ENCODE results near the gene CACNA1B. TPM values are rescaled to one million over a fixed set of nuclear protein-coding genes. Genes with fewer than 3 reads are reported as not detected.

The CACNA1B gene
- total RNA-seq, 1 donor from 2014 or later: 0.74 TPM

- H3K36me3 ChIP-seq: no peaks in the 10 kb centered on the region
- H3K4me1 ChIP-seq: no peaks in the 10 kb centered on the region
- no peak for TF ChIP-seq POLR2AphosphoS5 (IDR thresholded peaks at IDR 0.05; ENCODE audit: insufficient read depth in 1 of 2, low read depth in 1 of 2)
- TF ChIP-seq POLR2A (IDR thresholded peaks at IDR 0.05): no peak
- TF ChIP-seq CTCF (IDR thresholded peaks at IDR 0.05): no peak
- H3K4me3 ChIP-seq: no peak overlapping the region
- H3K27me3 ChIP-seq: no peaks in the 10 kb centered on the region
- intact Hi-C loops (cut with DNase I): no loop called here
- H3K27ac ChIP-seq: no peak overlapping the region
- DNase-seq (ENCODE audit: extremely low spot score in 2 of 2): peak in 1 of 2 donors; percentile 95
- no peaks in the 10 kb centered on the region for H3K9me3 ChIP-seq
Measured at GRCh38 chr9:138045541-138046490, 168.2 kb downstream of the CACNA1B start.

DNA sequence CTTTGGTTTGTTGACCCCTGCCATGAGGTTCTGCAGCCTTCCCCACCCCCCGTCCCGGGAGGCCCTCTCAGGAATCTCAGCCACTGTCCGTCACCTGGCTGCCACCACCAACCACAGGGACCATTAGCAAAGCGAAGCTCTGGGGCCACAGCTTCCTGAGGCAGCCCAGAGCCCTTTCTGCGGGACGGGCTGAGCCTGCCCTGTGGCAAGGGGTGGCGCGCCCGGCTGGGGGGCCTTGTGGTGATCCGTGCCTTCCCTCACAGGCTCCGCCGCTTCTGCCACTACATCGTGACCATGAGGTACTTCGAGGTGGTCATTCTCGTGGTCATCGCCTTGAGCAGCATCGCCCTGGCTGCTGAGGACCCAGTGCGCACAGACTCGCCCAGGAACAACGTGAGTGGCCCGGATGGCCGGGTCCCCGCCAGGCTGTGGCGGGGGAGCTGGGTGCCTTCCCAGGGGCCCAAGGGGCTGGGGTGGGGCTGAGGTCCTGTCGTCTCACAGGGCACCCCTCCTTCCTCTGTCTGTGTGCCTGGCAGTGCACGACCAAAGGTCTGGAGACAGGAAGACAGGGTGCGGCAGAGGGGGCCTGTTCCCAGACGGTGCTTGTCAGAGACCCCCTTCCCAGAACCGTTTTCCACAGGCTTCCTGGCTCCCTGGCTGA, 169.2 kb downstream of the CACNA1B start:
- H3K4me1 ChIP-seq: no peaks in the 10 kb centered on the region
- no peak overlapping the region for H3K27ac ChIP-seq
- no peaks in the 10 kb centered on the region for H3K36me3 ChIP-seq
- intact Hi-C loops (cut with DNase I): no loop called here
- peak in 1 of 2 donors; percentile 94 for DNase-seq (ENCODE audit: extremely low spot score in 2 of 2)
- no peaks in the 10 kb centered on the region for H3K9me3 ChIP-seq
- no peak for TF ChIP-seq CTCF (IDR thresholded peaks at IDR 0.05)
- TF ChIP-seq POLR2AphosphoS5 (IDR thresholded peaks at IDR 0.05; ENCODE audit: insufficient read depth in 1 of 2, low read depth in 1 of 2): no peak
- no peak for TF ChIP-seq POLR2A (IDR thresholded peaks at IDR 0.05)
- no peaks in the 10 kb centered on the region for H3K27me3 ChIP-seq
- no peak overlapping the region for H3K4me3 ChIP-seq

GRCh38 chr9:138047469-138048040, 170.0 kb downstream of the CACNA1B start:
- Histone ChIP-seq H3K9me3 (no peaks in the 10 kb centered on the region), H3K36me3 (no peaks in the 10 kb centered on the region), H3K4me1 (no peaks in the 10 kb centered on the region), H3K27me3 (no peaks in the 10 kb centered on the region), H3K27ac (no peak overlapping the region), H3K4me3 (no peak overlapping the region)
- TF ChIP-seq CTCF (IDR thresholded peaks at IDR 0.05): no peak
- TF ChIP-seq POLR2AphosphoS5 (IDR thresholded peaks at IDR 0.05; ENCODE audit: insufficient read depth in 1 of 2, low read depth in 1 of 2): no peak
- no peak for TF ChIP-seq POLR2A (IDR thresholded peaks at IDR 0.05)
- intact Hi-C loops (cut with DNase I): no loop called here
- DNase-seq (ENCODE audit: extremely low spot score in 2 of 2): peak in 1 of 2 donors; percentile 89

DNA sequence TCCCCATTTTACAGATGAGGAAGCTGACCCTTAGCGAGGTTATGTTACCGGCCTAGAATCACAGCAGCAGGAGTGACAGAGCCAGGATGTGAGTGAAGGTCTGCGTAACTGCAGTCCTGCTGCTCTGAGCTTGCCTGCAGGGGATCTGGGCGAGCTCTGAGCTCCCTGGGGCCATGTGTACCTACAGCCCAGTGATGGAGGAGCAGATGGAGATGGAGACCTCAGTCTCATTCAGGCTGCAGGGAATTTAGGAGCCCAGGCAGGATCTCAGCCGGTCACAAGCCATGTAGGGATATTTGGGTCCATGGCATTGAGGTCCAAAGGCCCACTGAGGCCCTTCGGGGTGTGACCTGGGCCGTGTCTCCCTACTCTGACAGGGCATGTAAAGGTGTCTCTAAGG, 170.6 kb downstream of the CACNA1B start:
- intact Hi-C loops (cut with DNase I): no loop called here

GRCh38 chr9:138049085-138049778, 171.7 kb downstream of the CACNA1B start:
- DNase-seq (ENCODE audit: extremely low spot score in 2 of 2): peak in 1 of 2 donors; percentile 89
- no peak overlapping the region for H3K27ac ChIP-seq
- H3K4me3 ChIP-seq: no peak overlapping the region
- H3K9me3 ChIP-seq: no peaks in the 10 kb centered on the region
- intact Hi-C loops (cut with DNase I): no loop called here
- H3K4me1 ChIP-seq: no peaks in the 10 kb centered on the region
- H3K36me3 ChIP-seq: no peaks in the 10 kb centered on the region
- no peaks in the 10 kb centered on the region for H3K27me3 ChIP-seq
- TF ChIP-seq POLR2A (IDR thresholded peaks at IDR 0.05) (no peak), POLR2AphosphoS5 (IDR thresholded peaks at IDR 0.05; ENCODE audit: insufficient read depth in 1 of 2, low read depth in 1 of 2) (no peak), CTCF (IDR thresholded peaks at IDR 0.05) (no peak)

More for the DNA sequence above, 170.6 kb downstream of the CACNA1B start:
- H3K27me3 ChIP-seq: no peaks in the 10 kb centered on the region
- no peak overlapping the region for H3K27ac ChIP-seq
- H3K36me3 ChIP-seq: no peaks in the 10 kb centered on the region
- no peaks in the 10 kb centered on the region for H3K4me1 ChIP-seq
- TF ChIP-seq POLR2AphosphoS5 (IDR thresholded peaks at IDR 0.05; ENCODE audit: insufficient read depth in 1 of 2, low read depth in 1 of 2) (no peak), POLR2A (IDR thresholded peaks at IDR 0.05) (no peak)
- no peak overlapping the region for H3K4me3 ChIP-seq
- H3K9me3 ChIP-seq: no peaks in the 10 kb centered on the region
- DNase-seq (ENCODE audit: extremely low spot score in 2 of 2): peak in 1 of 2 donors; percentile 77

Data from vagina (tissue), 2 donors.